Endothelial cell of umbilical vein (primary cell): ENCODE data around the gene ARHGAP32. TPM values are rescaled to one million over a fixed set of nuclear protein-coding genes. Genes with fewer than 3 reads are reported as not detected.

ENCODE experiments used
- BruUV-seq: library from RNA; stranded (reverse); fragments of 400-500 nt; replicated peaks from 2 replicates; lab custom pipeline; 2021; lab: Mats Ljungman, UMichigan
- CTCF ChIA-PET: fragments of 300-600, 350-600 bp; sonication (Branson Sonifier 250); formaldehyde crosslinking; loops from one replicate; lab custom pipeline; 2021; ENCODE audit warnings: antibody characterized with exemption, inconsistent platforms; lab: Charles Lee
- POLR2A ChIA-PET: fragments of 300-600, 350-600 bp; sonication (Branson Sonifier 250); formaldehyde crosslinking; loops from one replicate; lab custom pipeline; 2021; ENCODE audit warnings: antibody characterized with exemption, inconsistent platforms; lab: Charles Lee
- DNase-seq: peaks from one replicate; pipeline ENCODE4 v3.0.0-alpha.2; 2011; ENCODE audit warnings: low read depth, low spot score
- FAIRE-seq: peaks from 2 replicates; lab custom pipeline; 2011; peaks lifted over from hg19 to GRCh38; lab: Jason Lieb, UNC
- H2AFZ ChIP-seq: 2 replicates; pipeline ENCODE4 v1.6.0; 2012; ENCODE audit warnings: low read depth, low read length, control low read depth, inconsistent platforms
- H3K27ac ChIP-seq: 2 replicates; pipeline ENCODE4 v1.5.1; 2011; ENCODE audit warnings: low read depth, mild to moderate bottlenecking, control low read depth, low read length, moderate library complexity; ENCODE audit not compliant: insufficient read depth
- H3K27me3 ChIP-seq, 2 experiments: 2 replicates each; pipeline versions ENCODE4 v1.6.0 to v1.6.1; 2011; ENCODE audit warnings: low read length in 2 of 2, mixed read lengths in 1 of 2; ENCODE audit not compliant: control insufficient read depth in 2 of 2, insufficient read depth in 2 of 2
- H3K36me3 ChIP-seq, 2 experiments: 2 replicates in 1 of 2; 3 replicates in 1 of 2; pipeline ENCODE4 v1.5.1; 2011; ENCODE audit warnings: low read length in 2 of 2, mild to moderate bottlenecking in 1 of 2, moderate library complexity in 1 of 2; ENCODE audit not compliant: control insufficient read depth in 2 of 2, insufficient read depth in 2 of 2; ENCODE audit errors: extremely low read depth in 1 of 2
- H3K4me1 ChIP-seq: 3 replicates; pipeline ENCODE4 v1.5.1; 2011; ENCODE audit warnings: mild to moderate bottlenecking, low read length; ENCODE audit not compliant: control insufficient read depth, insufficient read depth; ENCODE audit errors: extremely low read depth
- H3K4me2 ChIP-seq: 2 replicates; pipeline ENCODE4 v1.6.1; 2011; ENCODE audit warnings: low read length, control low read depth, mixed read lengths; ENCODE audit not compliant: insufficient read depth
- H3K4me3 ChIP-seq, 3 experiments: fragments of 200-600 bp in 1 of 3; sonication (generic), shearing (Covaris generic) in 1 of 3; replicated peaks in 1 of 3; 2 replicates each; pipeline ENCODE4 v1.5.1; 2011 to 2016; ENCODE audit warnings: control low read depth in 3 of 3, low read length in 3 of 3, mild to moderate bottlenecking in 2 of 3, inconsistent platforms in 1 of 3, low read depth in 1 of 3, moderate library complexity in 1 of 3; ENCODE audit not compliant: insufficient read depth in 1 of 3
- H3K79me2 ChIP-seq: 2 replicates; pipeline ENCODE4 v1.6.0; 2012; ENCODE audit warnings: low read length, inconsistent platforms; ENCODE audit not compliant: control insufficient read depth, insufficient read depth
- H3K9ac ChIP-seq: replicated peaks from 2 replicates; pipeline ENCODE3; 2011; ENCODE audit warnings: low read length, control low read depth; ENCODE audit not compliant: insufficient read depth; ENCODE audit errors: extremely low read depth
- H3K9me1 ChIP-seq: replicated peaks from 3 replicates; pipeline ENCODE4 v1.6.0; 2011; ENCODE audit warnings: mild to moderate bottlenecking, low read length; ENCODE audit not compliant: control insufficient read depth, insufficient read depth; ENCODE audit errors: extremely low read depth
- H3K9me3 ChIP-seq: replicated peaks from 2 replicates; pipeline ENCODE4 v1.5.1; 2012; ENCODE audit warnings: low read length, inconsistent platforms; ENCODE audit not compliant: control insufficient read depth, insufficient read depth
- H4K20me1 ChIP-seq: replicated peaks from 2 replicates; pipeline ENCODE3; 2011; ENCODE audit warnings: mild to moderate bottlenecking, low read length; ENCODE audit not compliant: control insufficient read depth, insufficient read depth; ENCODE audit errors: extremely low read depth
- FOS ChIP-seq: IDR thresholded peaks from 2 replicates; pipeline ENCODE4 v1.6.1; 2011; ENCODE audit warnings: mild to moderate bottlenecking, low read length, moderate library complexity, borderline replicate concordance; ENCODE audit not compliant: insufficient read depth
- GATA2 ChIP-seq: IDR thresholded peaks from 2 replicates; pipeline ENCODE4 v1.7.0; 2011; ENCODE audit warnings: low read depth, mild to moderate bottlenecking, moderate library complexity, mixed read lengths, low read length; ENCODE audit not compliant: insufficient read length, insufficient read depth
- JUN ChIP-seq: IDR thresholded peaks from 2 replicates; pipeline ENCODE4 v1.6.1; 2011; ENCODE audit warnings: borderline replicate concordance, low read depth; ENCODE audit not compliant: insufficient read length, insufficient read depth
- MYC ChIP-seq: IDR thresholded peaks from one replicate; pipeline ENCODE4 v1.6.1; 2011; ENCODE audit warnings: mild to moderate bottlenecking, low read depth, low read length
- POLR2A ChIP-seq: IDR thresholded peaks from 2 replicates; pipeline ENCODE4 v1.6.1; 2012; ENCODE audit warnings: low read depth, mild to moderate bottlenecking, control low read depth, low read length
- POLR2AphosphoS5 ChIP-seq: IDR thresholded peaks from 2 replicates; pipeline ENCODE4 v1.6.1; 2012; ENCODE audit warnings: low read depth, mild to moderate bottlenecking, control low read depth, low read length, moderate library complexity; ENCODE audit not compliant: insufficient read depth
- dilution Hi-C: fragments of 300-500 bp; cut with MboI; formaldehyde crosslinking; loops from one replicate; pipeline ENCODE4 v1.15.0; 2019; ENCODE audit warnings: low sequenced_read_pairs; ENCODE audit not compliant: extremely low pct_ligation_motif_present
- intact Hi-C: fragments of 100-400 bp; cut with micrococcal nuclease; formaldehyde crosslinking; loops from one replicate; pipeline ENCODE4 v1.10.0; 2022
- polyA plus RNA-seq, 4 experiments: library from polyadenylated mRNA; depleted of rRNA in 3 of 4; stranded (reverse) in 3 of 4; unstranded in 1 of 4; fragments of >200 nt; gene quantifications; 2 replicates each; pipeline versions ENCODE4 v1.2.1 to v1.2.3, GENCODE V29; 2011 to 2012; ENCODE audit warnings: missing spikeins in 1 of 4
- total RNA-seq: library from RNA; stranded (reverse); gene quantifications from 2 replicates; pipeline ENCODE4 v1.2.3, GENCODE V29; 2021
- TF ChIP-seq, protein P1 (sequence below), 2 donors: IDR thresholded peaks; 1 replicate in 1 of 2; 2 replicates in 1 of 2; pipeline ENCODE4 v1.5.1; 2011; ENCODE audit warnings: low read length in 2 of 2, mild to moderate bottlenecking in 2 of 2, moderate library complexity in 2 of 2, control low read depth in 1 of 2, inconsistent platforms in 1 of 2, low read depth in 1 of 2; ENCODE audit not compliant: insufficient read depth in 1 of 2; ENCODE audit errors: extremely low read depth in 1 of 2
- TF ChIP-seq, protein P2 (sequence below): IDR thresholded peaks from 2 replicates; pipeline ENCODE4 v1.6.1; 2011; ENCODE audit not compliant: insufficient read depth, insufficient read length

ARHGAP32 gene
- total and polyA plus RNA-seq, 2 donors (not counting 3 experiments of a cell fraction or from before 2014, with no cell fraction given) = 3.4 to 9.1 TPM

DNA sequence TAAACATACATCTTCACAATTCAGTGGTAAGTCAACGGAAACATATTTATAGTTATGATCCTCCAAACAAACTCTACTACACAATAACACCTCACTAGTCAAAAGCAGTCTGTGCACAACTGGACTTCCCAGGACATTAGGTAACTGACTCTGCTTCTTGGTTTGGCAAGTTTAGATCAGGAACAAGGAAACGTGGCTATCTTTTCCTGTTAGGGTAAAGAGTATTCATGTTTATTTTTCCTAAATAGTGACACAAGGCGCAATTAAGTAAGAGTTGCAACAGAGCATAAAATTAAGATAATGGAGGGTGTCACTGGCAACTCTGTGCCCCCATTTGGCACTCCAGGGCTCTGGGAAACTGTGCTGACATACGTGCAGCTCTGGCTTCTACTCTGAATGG lies 179.2 kb downstream of the ARHGAP32 start:
- Histone ChIP-seq H3K4me3 (no peak overlapping the region), H3K36me3 (no peaks in the 10 kb centered on the region), H3K9me1 (no peaks in the 10 kb centered on the region), H3K4me1 (no peaks in the 10 kb centered on the region), H4K20me1 (no peaks in the 10 kb centered on the region), H3K4me2 (no peak overlapping the region), H3K27ac (no peak overlapping the region), H3K9me3 (no peaks in the 10 kb centered on the region), H2AFZ (no peak overlapping the region), H3K27me3 (no peaks in the 10 kb centered on the region), H3K9ac (no peak overlapping the region), H3K79me2 (no peaks in the 10 kb centered on the region)
- TF ChIP-seq, protein P1, sequence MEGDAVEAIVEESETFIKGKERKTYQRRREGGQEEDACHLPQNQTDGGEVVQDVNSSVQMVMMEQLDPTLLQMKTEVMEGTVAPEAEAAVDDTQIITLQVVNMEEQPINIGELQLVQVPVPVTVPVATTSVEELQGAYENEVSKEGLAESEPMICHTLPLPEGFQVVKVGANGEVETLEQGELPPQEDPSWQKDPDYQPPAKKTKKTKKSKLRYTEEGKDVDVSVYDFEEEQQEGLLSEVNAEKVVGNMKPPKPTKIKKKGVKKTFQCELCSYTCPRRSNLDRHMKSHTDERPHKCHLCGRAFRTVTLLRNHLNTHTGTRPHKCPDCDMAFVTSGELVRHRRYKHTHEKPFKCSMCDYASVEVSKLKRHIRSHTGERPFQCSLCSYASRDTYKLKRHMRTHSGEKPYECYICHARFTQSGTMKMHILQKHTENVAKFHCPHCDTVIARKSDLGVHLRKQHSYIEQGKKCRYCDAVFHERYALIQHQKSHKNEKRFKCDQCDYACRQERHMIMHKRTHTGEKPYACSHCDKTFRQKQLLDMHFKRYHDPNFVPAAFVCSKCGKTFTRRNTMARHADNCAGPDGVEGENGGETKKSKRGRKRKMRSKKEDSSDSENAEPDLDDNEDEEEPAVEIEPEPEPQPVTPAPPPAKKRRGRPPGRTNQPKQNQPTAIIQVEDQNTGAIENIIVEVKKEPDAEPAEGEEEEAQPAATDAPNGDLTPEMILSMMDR (IDR thresholded peaks at IDR 0.05; ENCODE audit: extremely low read depth in 1 of 2, insufficient read depth in 1 of 2, low read depth in 1 of 2, low read length in 2 of 2) = no peak
- TF ChIP-seq JUN (no peak), GATA2 (no peak), MYC (no peak), POLR2AphosphoS5 (no peak), POLR2A (no peak), FOS (no peak)
- TF ChIP-seq, protein P2, sequence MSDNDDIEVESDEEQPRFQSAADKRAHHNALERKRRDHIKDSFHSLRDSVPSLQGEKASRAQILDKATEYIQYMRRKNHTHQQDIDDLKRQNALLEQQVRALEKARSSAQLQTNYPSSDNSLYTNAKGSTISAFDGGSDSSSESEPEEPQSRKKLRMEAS = no peak
- DNase-seq = no peak
- no peak for FAIRE-seq
- CTCF ChIA-PET = no interaction called here
- dilution Hi-C loops = no loop called here
- BruUV-seq = no TSS peak
- POLR2A ChIA-PET = no interaction called here
- intact Hi-C loops = no loop called here
